Esophagus muscularis mucosa (tissue), 3 donors: ENCODE measurements around the gene IAPP.
"Not testable (repeated sequence)": the region's sequence is repeated elsewhere in the genome, so short reads cannot be mapped to it uniquely, and the experiment has no call there.

ENCODE experiments used
- POLR2A ChIP-seq: fragments of 450-650 bp; IDR thresholded peaks from one replicate; pipeline ENCODE4 v1.6.1; 2017; ENCODE audit warnings: antibody characterized with exemption, moderate library complexity, mild to moderate bottlenecking, low read depth
- TF ChIP-seq, protein P1 (sequence below), 3 experiments: fragments of 200-600 bp in 2 of 3; fragments of 450-650 bp in 1 of 3; sonication (generic) in 2 of 3; IDR thresholded peaks; one replicate each; pipeline ENCODE4 v1.5.1; 2017 to 2019; ENCODE audit warnings: antibody characterized with exemption in 3 of 3, mild to moderate bottlenecking in 2 of 3, moderate library complexity in 1 of 3

DNA sequence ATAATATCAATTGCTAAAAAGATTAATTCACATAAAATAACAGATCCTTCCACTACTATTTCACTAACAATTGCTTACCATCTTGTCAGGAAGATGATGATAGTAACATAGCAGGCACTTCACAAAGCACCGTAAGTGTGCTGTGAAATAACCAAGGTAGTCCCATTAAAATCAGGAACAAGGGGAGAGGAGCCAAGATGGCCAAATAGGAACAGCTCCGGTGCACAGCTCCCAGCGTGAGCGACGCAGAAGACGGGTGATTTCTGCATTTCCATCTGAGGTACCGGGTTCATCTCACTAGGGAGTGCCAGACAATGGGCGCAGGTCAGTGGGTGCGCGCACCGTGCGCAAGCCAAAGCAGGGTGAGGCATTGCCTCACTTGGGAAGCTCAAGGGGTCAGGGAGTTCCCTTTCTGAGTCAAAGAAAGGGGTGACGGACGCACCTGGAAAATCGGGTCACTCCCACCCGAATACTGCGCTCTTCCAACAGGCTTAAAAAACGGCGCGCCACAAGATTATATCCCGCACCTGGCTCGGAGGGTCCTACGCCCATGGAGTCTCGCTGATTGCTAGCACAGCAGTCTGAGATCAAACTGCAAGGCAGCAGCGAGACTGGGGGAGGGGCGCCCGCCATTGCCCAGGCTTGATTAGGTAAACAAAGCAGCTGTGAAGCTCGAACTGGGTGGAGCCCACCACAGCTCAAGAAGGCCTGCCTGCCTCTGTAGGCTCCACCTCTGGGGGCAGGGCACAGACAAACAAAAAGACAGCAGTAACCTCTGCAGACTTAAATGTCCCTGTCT lies 22.3 kb downstream of the IAPP start:
- TF ChIP-seq, protein P1, sequence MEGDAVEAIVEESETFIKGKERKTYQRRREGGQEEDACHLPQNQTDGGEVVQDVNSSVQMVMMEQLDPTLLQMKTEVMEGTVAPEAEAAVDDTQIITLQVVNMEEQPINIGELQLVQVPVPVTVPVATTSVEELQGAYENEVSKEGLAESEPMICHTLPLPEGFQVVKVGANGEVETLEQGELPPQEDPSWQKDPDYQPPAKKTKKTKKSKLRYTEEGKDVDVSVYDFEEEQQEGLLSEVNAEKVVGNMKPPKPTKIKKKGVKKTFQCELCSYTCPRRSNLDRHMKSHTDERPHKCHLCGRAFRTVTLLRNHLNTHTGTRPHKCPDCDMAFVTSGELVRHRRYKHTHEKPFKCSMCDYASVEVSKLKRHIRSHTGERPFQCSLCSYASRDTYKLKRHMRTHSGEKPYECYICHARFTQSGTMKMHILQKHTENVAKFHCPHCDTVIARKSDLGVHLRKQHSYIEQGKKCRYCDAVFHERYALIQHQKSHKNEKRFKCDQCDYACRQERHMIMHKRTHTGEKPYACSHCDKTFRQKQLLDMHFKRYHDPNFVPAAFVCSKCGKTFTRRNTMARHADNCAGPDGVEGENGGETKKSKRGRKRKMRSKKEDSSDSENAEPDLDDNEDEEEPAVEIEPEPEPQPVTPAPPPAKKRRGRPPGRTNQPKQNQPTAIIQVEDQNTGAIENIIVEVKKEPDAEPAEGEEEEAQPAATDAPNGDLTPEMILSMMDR (IDR thresholded peaks at IDR 0.05): not testable (repeated sequence)
- TF ChIP-seq POLR2A: not testable (repeated sequence)
